Fibroblast of lung (primary cell): ENCODE measurements around the gene C1QTNF1.

ENCODE experiments used
- CTCF ChIP-seq, 2 donors: IDR thresholded peaks in 1 of 2; conservative IDR thresholded peaks in 1 of 2; 1 replicate in 1 of 2; 2 replicates in 1 of 2; pipeline ENCODE4 v1.5.1; 2011 to 2012; ENCODE audit warnings: low read length in 2 of 2, control low read depth in 1 of 2, inconsistent platforms in 1 of 2, low read depth in 1 of 2, mild to moderate bottlenecking in 1 of 2
- EZH2 ChIP-seq: IDR thresholded peaks from 2 replicates; pipeline ENCODE4 v1.5.1; 2012; ENCODE audit warnings: low read length, control low read depth, mild to moderate bottlenecking; ENCODE audit errors: missing control alignments

DNA sequence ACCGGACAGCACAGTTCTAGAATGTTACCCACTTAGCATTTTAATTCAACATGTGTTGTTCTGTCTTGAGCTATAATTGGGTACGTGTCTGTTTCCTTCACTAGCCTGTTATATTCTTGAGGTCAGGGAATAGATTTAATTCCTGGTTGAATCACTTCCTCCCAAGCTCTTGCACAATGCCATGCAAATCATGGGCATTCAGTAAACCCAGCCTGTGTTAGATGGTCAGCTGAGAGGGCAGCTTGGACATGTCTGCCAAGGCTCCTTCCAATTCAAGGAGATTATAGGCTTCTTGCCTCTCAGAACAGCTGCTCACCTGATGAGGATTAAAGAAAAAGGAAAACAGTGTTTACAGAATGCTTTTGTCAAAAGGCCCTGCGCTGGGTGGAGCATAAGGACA lies 12.6 kb downstream of the C1QTNF1 start:
- no peak for TF ChIP-seq CTCF (conservative IDR thresholded peaks at IDR 0.05 in 1 of 2, IDR thresholded peaks at IDR 0.05 in 1 of 2; ENCODE audit: low read depth in 1 of 2, low read length in 2 of 2)
- no peak for TF ChIP-seq EZH2
